H1 (cell line): Measurements from ENCODE around the gene FAM131A. TPM values are rescaled to one million over a fixed set of nuclear protein-coding genes. Genes with fewer than 3 reads are reported as not detected.

Experiments used
- CHD7 ChIP-seq: fragments of 300-600 bp; sonication (generic); IDR thresholded peaks from 2 replicates; pipeline ENCODE4 v1.7.1; 2012; ENCODE audit warnings: low read length, moderate library complexity, mild to moderate bottlenecking, inconsistent platforms; ENCODE audit not compliant: insufficient replicate concordance
- polyA plus RNA-seq, 7 experiments: library from polyadenylated mRNA; depleted of rRNA in 3 of 7; stranded (reverse) in 5 of 7; unstranded in 2 of 7; fragments of >200 nt in 5 of 7; fragments of 200-250 nt in 2 of 7; gene quantifications; 1 replicate in 5 of 7; 2 replicates in 1 of 7; 4 replicates in 1 of 7; pipeline versions ENCODE4 v1.2.1 to v1.2.3, GENCODE V29; 2011 to 2013; ENCODE audit warnings: missing spikeins in 2 of 7, mixed read lengths in 2 of 7
- total RNA-seq: library from RNA; stranded (reverse); fragmentation: NEBNext Ultra II Directional; extraction: Animal tissue kit (Norgen Biotek cat#: 25700); gene quantifications from 2 replicates; pipeline ENCODE4 v1.2.1, GENCODE V29; 2021

FAM131A gene
- total and polyA plus RNA-seq, 2 of the 8 experiments (the other 6 are each of a cell fraction or from before 2014, with no cell fraction given) = 16.0 to 21.9 TPM

GRCh38 chr3:184357248-184358123, 20.1 kb downstream of the FAM131A start (continued):
- no peak for TF ChIP-seq CHD7
- TF ChIP-seq, all 59 proteins: peak for 0
